Heart left ventricle (tissue), 16 donors: ENCODE data around the gene CLEC2L. TPM values are rescaled to one million over a fixed set of nuclear protein-coding genes. Genes with fewer than 3 reads are reported as not detected.

Experiments used
- ATAC-seq, 4 donors: fragments of 200-7000 bp; cut with Tn5 transposase; one replicate each; pipeline ENCODE4 v1.9.1; 2020 to 2022; ENCODE audit warnings: moderate library complexity in 4 of 4, mild to moderate bottlenecking in 3 of 4, moderate number of reproducible peaks in 1 of 4
- DNase-seq, 5 donors: peaks; one replicate each; pipeline ENCODE4 v3.0.0-alpha.2; 2020
- H3K27ac ChIP-seq, 12 donors: fragments of 200-600 bp; sonication (generic) in 4 of 12; one replicate each; pipeline versions ENCODE4 v1.5.0 to v1.8.0; 2016 to 2022; ENCODE audit warnings: mild to moderate bottlenecking in 2 of 12
- H3K27me3 ChIP-seq, 9 donors: fragments of 200-600 bp; sonication (generic) in 2 of 9; one replicate each; pipeline versions ENCODE4 v1.5.1 to v1.8.0; 2016 to 2022; ENCODE audit warnings: mild to moderate bottlenecking in 3 of 9
- H3K36me3 ChIP-seq, 9 donors: fragments of 200-600 bp; sonication (generic) in 2 of 9; one replicate each; pipeline versions ENCODE4 v1.5.0 to v1.8.0; 2018 to 2022; ENCODE audit warnings: mild to moderate bottlenecking in 2 of 9
- H3K4me1 ChIP-seq, 12 donors: fragments of 200-600 bp; sonication (generic) in 4 of 12; one replicate each; pipeline versions ENCODE4 v1.5.0 to v1.8.0; 2016 to 2022; ENCODE audit warnings: mild to moderate bottlenecking in 3 of 12
- H3K4me3 ChIP-seq, 12 donors: fragments of 200-600 bp; sonication (generic) in 4 of 12; one replicate each; pipeline versions ENCODE4 v1.5.0 to v1.8.0; 2017 to 2022; ENCODE audit warnings: mild to moderate bottlenecking in 9 of 12, moderate library complexity in 4 of 12
- H3K9me3 ChIP-seq, 12 donors: fragments of 200-600 bp; sonication (generic) in 4 of 12; one replicate each; pipeline versions ENCODE4 v1.5.0 to v1.8.0; 2016 to 2022; ENCODE audit warnings: mild to moderate bottlenecking in 1 of 12
- POLR2A ChIP-seq, 2 donors: fragments of 450-650 bp; IDR thresholded peaks; one replicate each; pipeline ENCODE4 v1.6.1; 2017; ENCODE audit warnings: antibody characterized with exemption in 2 of 2, mild to moderate bottlenecking in 2 of 2, moderate library complexity in 2 of 2
- WGBS, 4 donors: extraction: QIAGEN DNeasy Blood & Tissue Kit in 2 of 4; methylation state at CpG; one replicate each; pipeline versions ENCODE4 v1.1.5 to v1.1.7; 2013 to 2018; 5-methylcytosine and 5-hydroxymethylcytosine counted together
- intact Hi-C, 10 donors: fragments of 100-400 bp; cut with DNase I; formaldehyde crosslinking; loops; one replicate each; pipeline versions ENCODE4 v1.11.1 to v1.14.2; 2022
- polyA plus RNA-seq, 2 donors: library from polyadenylated mRNA; stranded (reverse); fragments of 200-250 nt; gene quantifications; one replicate each; pipeline ENCODE4 v1.2.3, GENCODE V29; 2013
- total RNA-seq, 9 donors: library from RNA; depleted of rRNA in 2 of 9; stranded (reverse); fragments of >200 nt in 2 of 9; fragmentation: NEBNext Ultra II Directional in 3 of 9; extraction: Animal tissue kit (Norgen Biotek cat#: 25700) in 3 of 9; gene quantifications; one replicate each; pipeline versions ENCODE4 v1.1.0 to v1.2.4, GENCODE V29; 2016 to 2023
- TF ChIP-seq, protein P1 (sequence below), 12 donors: fragments of 200-600 bp; sonication (generic) in 4 of 12; IDR thresholded peaks; one replicate each; pipeline versions ENCODE4 v1.5.0 to v1.8.0; 2018 to 2022; ENCODE audit warnings: antibody characterized with exemption in 12 of 12, mild to moderate bottlenecking in 5 of 12
- donor health status: ischemic (EF 13 %, LVEDD 7.1; RV severe dilation, severe dysfunction).
- donor health status: healthy with polysubstance abuse.
- donor health status: DM: no; HTN: yes; CAD: no.
- donor health status: DM: no; HTN: no; CAD: no.
- donor health status: ischemic (EF 25% LVEDD 6.9; RV normal size, moderate dysfunction).
- donor health status: ischemic (EF 25% LVEDD 5.7; RV mildly dilated, moderate dysfunction).
- donor health status: healthy.
- donor health status: DM: yes; HTN: yes; CAD: no.
- donor health status: ischemic (EF 35%, LVEDD 5.7; RV mildly dilated, moderate dysfunction).
- donor health status: nonischemic (EF 11% LVEDD 7.7; RV severe dilation, severe dysfunction).
- donor health status: DM: yes; HTN: yes; CAD: no.
- donor health status: PGD.
- donor health status: ischemic (EF 29% LVEDD 5.4; RV normal size, mild dysfunction).
- donor health status: nonischemic (EF 23%, LVEDD 6.1; RV moderate dilation, normal function).

Gene CLEC2L
- total and polyA plus RNA-seq, 11 donors, result 0.18 to 0.36 TPM; not detected in 9

DNA sequence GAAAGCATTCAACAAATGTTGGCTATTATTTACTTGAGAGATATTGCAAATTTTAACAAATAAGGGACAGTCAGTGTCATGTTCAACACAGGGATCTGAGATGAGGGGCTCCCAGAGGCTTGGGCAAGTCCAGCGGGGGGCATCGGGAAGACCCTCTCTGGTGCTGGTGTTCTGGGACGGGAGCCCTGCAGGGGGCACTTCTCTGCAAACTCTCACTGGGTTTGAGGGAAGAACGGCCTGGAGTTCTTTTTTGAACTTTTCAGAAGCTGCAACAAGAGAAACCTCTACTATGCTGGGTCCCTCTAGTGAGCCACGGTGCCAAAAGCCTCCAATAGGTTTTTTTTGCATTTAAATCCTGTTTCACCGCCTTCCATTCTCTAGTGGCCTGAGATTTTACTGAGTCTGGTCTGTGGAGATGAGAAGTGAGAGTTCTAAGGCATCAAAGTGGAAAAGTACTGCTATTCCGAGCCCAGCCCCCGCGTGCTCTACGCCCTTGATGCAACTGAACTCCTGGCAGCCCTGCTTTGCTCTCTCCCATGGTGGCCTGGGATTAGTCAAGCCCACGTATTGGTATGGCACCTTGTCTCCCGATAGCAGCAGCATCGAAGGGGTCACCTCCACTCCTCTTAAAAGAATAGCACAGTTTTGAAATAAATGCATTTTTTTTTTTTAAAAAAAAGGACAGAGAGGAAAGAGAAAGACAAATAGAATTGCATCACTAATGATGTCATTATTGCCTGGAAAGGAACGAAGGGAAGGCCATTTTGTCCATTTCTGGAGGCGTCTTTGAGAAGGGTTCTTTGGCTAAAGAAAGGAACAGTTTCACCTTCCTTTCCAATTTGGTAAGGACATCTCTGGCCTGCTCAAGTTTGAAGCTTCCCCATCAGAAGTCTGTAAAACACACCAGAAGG is 43.5 kb downstream of the CLEC2L start:
- ATAC-seq (no peak), DNase-seq (peak in 1 of 5 donors; percentile 12)
- Histone ChIP-seq H3K4me1 (peaks cover 0 to 4% (median 0%) of the 10 kb centered on the region in 12 donors), H3K4me3 (no peak overlapping the region), H3K9me3 (peaks cover 0 to 4% (median 0%) of the 10 kb centered on the region in 12 donors), H3K27me3 (no peaks in the 10 kb centered on the region), H3K36me3 (peaks cover 0 to 39% (median 14%) of the 10 kb centered on the region in 9 donors), H3K27ac (no peak overlapping the region)
- intact Hi-C loops, result no loop called here
- 83 to 88% (median 86%) methylated on average over 14 to 15 of the region's 15 CpGs for WGBS, 4 donors
- TF ChIP-seq, protein P1, sequence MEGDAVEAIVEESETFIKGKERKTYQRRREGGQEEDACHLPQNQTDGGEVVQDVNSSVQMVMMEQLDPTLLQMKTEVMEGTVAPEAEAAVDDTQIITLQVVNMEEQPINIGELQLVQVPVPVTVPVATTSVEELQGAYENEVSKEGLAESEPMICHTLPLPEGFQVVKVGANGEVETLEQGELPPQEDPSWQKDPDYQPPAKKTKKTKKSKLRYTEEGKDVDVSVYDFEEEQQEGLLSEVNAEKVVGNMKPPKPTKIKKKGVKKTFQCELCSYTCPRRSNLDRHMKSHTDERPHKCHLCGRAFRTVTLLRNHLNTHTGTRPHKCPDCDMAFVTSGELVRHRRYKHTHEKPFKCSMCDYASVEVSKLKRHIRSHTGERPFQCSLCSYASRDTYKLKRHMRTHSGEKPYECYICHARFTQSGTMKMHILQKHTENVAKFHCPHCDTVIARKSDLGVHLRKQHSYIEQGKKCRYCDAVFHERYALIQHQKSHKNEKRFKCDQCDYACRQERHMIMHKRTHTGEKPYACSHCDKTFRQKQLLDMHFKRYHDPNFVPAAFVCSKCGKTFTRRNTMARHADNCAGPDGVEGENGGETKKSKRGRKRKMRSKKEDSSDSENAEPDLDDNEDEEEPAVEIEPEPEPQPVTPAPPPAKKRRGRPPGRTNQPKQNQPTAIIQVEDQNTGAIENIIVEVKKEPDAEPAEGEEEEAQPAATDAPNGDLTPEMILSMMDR (IDR thresholded peaks at IDR 0.05), result no peak
- TF ChIP-seq POLR2A (IDR thresholded peaks at IDR 0.05), result no peak

DNA sequence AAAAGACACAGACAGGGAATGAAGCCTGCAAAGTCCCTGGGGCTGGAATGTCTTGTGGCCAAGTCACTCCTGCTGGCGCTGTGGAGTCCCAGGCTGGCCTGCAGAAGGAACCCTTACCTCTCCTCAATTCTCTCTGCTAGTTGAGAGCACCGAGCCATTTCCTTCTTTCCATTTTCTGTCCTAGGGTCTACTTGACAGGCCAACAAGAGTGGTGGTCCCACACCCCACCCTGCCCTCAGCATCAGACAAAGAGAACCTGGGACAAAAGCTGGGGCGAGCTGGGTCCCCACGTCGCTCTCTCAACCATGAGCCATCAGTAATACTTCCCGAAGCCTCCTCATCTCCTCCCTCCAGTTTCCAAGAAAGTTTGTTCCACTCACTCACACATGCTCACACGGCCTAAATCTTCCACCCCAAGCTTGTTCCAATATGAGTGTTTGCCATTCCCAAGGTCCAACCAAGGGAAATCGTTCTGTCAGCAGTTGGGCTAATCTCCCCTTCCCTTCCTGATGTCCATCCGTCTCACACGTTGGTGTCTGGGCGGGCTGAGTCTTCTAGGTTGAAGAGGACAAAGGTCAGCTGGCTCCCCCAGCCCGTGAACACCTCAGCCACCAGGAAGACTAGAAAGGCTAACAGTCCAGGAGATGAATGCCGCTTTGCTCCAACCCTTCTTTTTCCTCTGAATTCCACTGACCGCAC is 44.3 kb downstream of the CLEC2L start:
- WGBS, 4 donors, result 88 to 92% (median 89%) methylated on average over 14 of the region's 14 CpGs
- H3K4me1 ChIP-seq, result peaks cover 0 to 4% (median 0%) of the 10 kb centered on the region in 12 donors
- no peaks in the 10 kb centered on the region for H3K27me3 ChIP-seq
- TF ChIP-seq POLR2A (IDR thresholded peaks at IDR 0.05), result no peak
- TF ChIP-seq, protein P1 (IDR thresholded peaks at IDR 0.05), result no peak
- DNase-seq, result peak in 1 of 5 donors; percentile 11
- H3K36me3 ChIP-seq, result peaks cover 0 to 44% (median 19%) of the 10 kb centered on the region in 9 donors
- H3K9me3 ChIP-seq, result peaks cover 0 to 4% (median 0%) of the 10 kb centered on the region in 12 donors
- no peak overlapping the region for H3K4me3 ChIP-seq
- ATAC-seq, result no peak
- H3K27ac ChIP-seq, result no peak overlapping the region
- intact Hi-C loops, result no loop called here

DNA sequence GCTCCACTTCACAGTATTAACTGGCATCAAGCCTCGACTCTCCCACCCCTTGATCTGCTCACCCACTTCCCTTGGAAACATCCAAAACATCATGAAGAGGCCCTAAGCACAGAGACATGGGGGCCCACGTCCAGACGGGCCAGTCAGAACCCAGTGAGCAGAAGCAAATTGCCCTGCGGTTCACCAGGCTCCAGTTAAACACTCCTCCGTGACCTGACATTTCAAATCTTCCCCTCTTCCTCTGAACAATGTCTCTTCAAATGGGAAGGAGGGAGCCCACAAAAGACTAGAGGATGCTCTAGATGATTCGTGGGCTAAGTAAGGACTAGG is 44.8 kb downstream of the CLEC2L start:
- intact Hi-C loops, result no loop called here
- Histone ChIP-seq H3K36me3 (peaks cover 0 to 49% (median 24%) of the 10 kb centered on the region in 9 donors), H3K4me1 (peaks cover 0 to 3% (median 0%) of the 10 kb centered on the region in 12 donors), H3K4me3 (no peak overlapping the region), H3K27me3 (no peaks in the 10 kb centered on the region), H3K27ac (no peak overlapping the region), H3K9me3 (peaks cover 0 to 4% (median 0%) of the 10 kb centered on the region in 12 donors)
- no peak for TF ChIP-seq POLR2A (IDR thresholded peaks at IDR 0.05)
- TF ChIP-seq, protein P1 (IDR thresholded peaks at IDR 0.05), result no peak
- no peak for DNase-seq
- whole genome bisulfite sequencing, 4 donors, result 87 to 92% (median 91%) methylated on average over 6 of the region's 6 CpGs
- ATAC-seq, result no peak
